A673 (cell line): ENCODE data around the gene PIM3. TPM values are rescaled to one million over a fixed set of nuclear protein-coding genes. Genes with fewer than 3 reads are reported as not detected.
A peak's percentile ranks its signal among the peaks of the same experiment; 100 is the strongest.

Experiments used
- BruUV-seq: library from RNA; stranded (reverse); fragments of 400-500 nt; replicated peaks from 2 replicates; lab custom pipeline; 2021; lab: Mats Ljungman, UMichigan
- CTCF ChIA-PET: fragments of 300-600 bp; sonication (Branson Sonifier 250); formaldehyde crosslinking; loops from one replicate; lab custom pipeline; 2022; ENCODE audit warnings: antibody characterized with exemption; lab: Charles Lee
- POLR2A ChIA-PET: fragments of 300-600 bp; sonication (Branson Sonifier 250); formaldehyde crosslinking; loops from one replicate; lab custom pipeline; 2022; ENCODE audit warnings: antibody characterized with exemption; ENCODE audit not compliant: low non-redundant PET; lab: Charles Lee
- DNase-seq: peaks from one replicate; pipeline ENCODE4 v3.0.0-alpha.2; 2015; ENCODE audit warnings: low spot score
- H3K27ac ChIP-seq: fragments of 200-600 bp; sonication (generic); 2 replicates; pipeline ENCODE4 v1.5.1; 2016; ENCODE audit warnings: mixed run types, low read depth, mild to moderate bottlenecking, mixed read lengths, antibody characterized with exemption, low read length; ENCODE audit not compliant: poor library complexity, severe bottlenecking
- H3K27me3 ChIP-seq: fragments of 200-600 bp; sonication (generic); replicated peaks from 2 replicates; pipeline ENCODE4 v1.6.1; 2017; ENCODE audit warnings: mixed run types, low read depth, mild to moderate bottlenecking, mixed read lengths, antibody characterized with exemption, low read length; ENCODE audit not compliant: insufficient read depth, poor library complexity
- H3K36me3 ChIP-seq: fragments of 200-600 bp; sonication (generic); 2 replicates; pipeline ENCODE4 v1.6.1; 2016; ENCODE audit warnings: mixed run types, mild to moderate bottlenecking, mixed read lengths, antibody characterized with exemption, low read length; ENCODE audit not compliant: insufficient read depth, poor library complexity, severe bottlenecking
- H3K4me1 ChIP-seq: fragments of 200-600 bp; sonication (generic); 2 replicates; pipeline ENCODE4 v1.6.1; 2017; ENCODE audit warnings: mixed run types, mild to moderate bottlenecking, mixed read lengths, antibody characterized with exemption, low read length; ENCODE audit not compliant: insufficient read depth, poor library complexity, severe bottlenecking
- H3K4me3 ChIP-seq: fragments of 200-600 bp; sonication (generic); 2 replicates; pipeline ENCODE4 v1.5.1; 2016; ENCODE audit warnings: low read depth, mixed run types, mild to moderate bottlenecking, mixed read lengths, low read length; ENCODE audit not compliant: poor library complexity, severe bottlenecking
- H3K9me3 ChIP-seq: fragments of 200-600 bp; sonication (generic); 2 replicates; pipeline ENCODE4 v1.6.1; 2016; ENCODE audit warnings: mixed run types, low read depth, mild to moderate bottlenecking, mixed read lengths, antibody characterized with exemption, low read length; ENCODE audit not compliant: poor library complexity, severe bottlenecking
- CTCF ChIP-seq: fragments of 300-800, 200-600 bp; sonication (generic); conservative IDR thresholded peaks from 2 replicates; pipeline ENCODE4 v1.5.1; 2017; ENCODE audit warnings: low read depth, mild to moderate bottlenecking, antibody characterized with exemption, low read length, moderate library complexity, mixed read lengths
- EZH2 ChIP-seq: fragments of 200-600 bp; sonication (generic); IDR thresholded peaks from 2 replicates; pipeline ENCODE4 v1.6.1; 2017; ENCODE audit warnings: borderline replicate concordance, low read depth, mild to moderate bottlenecking, mixed read lengths, antibody characterized with exemption, low read length; ENCODE audit not compliant: poor library complexity, severe bottlenecking
- intact Hi-C: fragments of 100-400 bp; cut with micrococcal nuclease; formaldehyde crosslinking; loops from one replicate; pipeline ENCODE4 v1.10.0; 2022; ENCODE audit not compliant: unreplicated experiment
- total RNA-seq: library from RNA; stranded (reverse); gene quantifications from 2 replicates; pipeline ENCODE4 v1.2.3, GENCODE V29; 2021

PIM3 gene
- total RNA-seq, 1 experiment from 2014 or later, result 71.3 TPM

GRCh38 chr22:49933236-49934159 lies 27.1 kb upstream of the PIM3 start:
- ChIA-PET POLR2A (no interaction called here), CTCF (interaction anchor here (1.0 kb wide), 1 partner anchor 97 kb away, joined by 5 read pairs; no protein-coding TSS in a partner anchor)
- intact Hi-C loops, result loop anchor here (5.0 kb wide), 3 partner anchors 44 to 274 kb away; no protein-coding TSS in a partner anchor
- Histone ChIP-seq H3K4me1 (peaks cover 26% of the 10 kb centered on the region), H3K9me3 (no peaks in the 10 kb centered on the region), H3K27ac (peak overlapping the region; percentile 93), H3K27me3 (no peaks in the 10 kb centered on the region), H3K36me3 (no peaks in the 10 kb centered on the region), H3K4me3 (no peak overlapping the region)
- no peak for TF ChIP-seq CTCF
- no peak for TF ChIP-seq EZH2
- no peak for DNase-seq
- no TSS peak for BruUV-seq

- TF ChIP-seq CTCF (no peak), EZH2 (no peak)
- peaks cover 26% of the 10 kb centered on the region for H3K4me1 ChIP-seq
- ChIA-PET CTCF (no interaction called here), POLR2A (no interaction called here)
- H3K27ac ChIP-seq, result peak overlapping the region; percentile 93
- BruUV-seq, result no TSS peak
- H3K9me3 ChIP-seq, result no peaks in the 10 kb centered on the region
- no peaks in the 10 kb centered on the region for H3K36me3 ChIP-seq
- peak overlapping the region; percentile 52 for H3K4me3 ChIP-seq
- no peak for DNase-seq
- no peaks in the 10 kb centered on the region for H3K27me3 ChIP-seq
- intact Hi-C loops, result loop anchor here (5.0 kb wide), 3 partner anchors 43 to 273 kb away; no protein-coding TSS in a partner anchor
These were observed 26.2 kb upstream of the PIM3 start for GRCh38 chr22:49934160-49934890.

DNA sequence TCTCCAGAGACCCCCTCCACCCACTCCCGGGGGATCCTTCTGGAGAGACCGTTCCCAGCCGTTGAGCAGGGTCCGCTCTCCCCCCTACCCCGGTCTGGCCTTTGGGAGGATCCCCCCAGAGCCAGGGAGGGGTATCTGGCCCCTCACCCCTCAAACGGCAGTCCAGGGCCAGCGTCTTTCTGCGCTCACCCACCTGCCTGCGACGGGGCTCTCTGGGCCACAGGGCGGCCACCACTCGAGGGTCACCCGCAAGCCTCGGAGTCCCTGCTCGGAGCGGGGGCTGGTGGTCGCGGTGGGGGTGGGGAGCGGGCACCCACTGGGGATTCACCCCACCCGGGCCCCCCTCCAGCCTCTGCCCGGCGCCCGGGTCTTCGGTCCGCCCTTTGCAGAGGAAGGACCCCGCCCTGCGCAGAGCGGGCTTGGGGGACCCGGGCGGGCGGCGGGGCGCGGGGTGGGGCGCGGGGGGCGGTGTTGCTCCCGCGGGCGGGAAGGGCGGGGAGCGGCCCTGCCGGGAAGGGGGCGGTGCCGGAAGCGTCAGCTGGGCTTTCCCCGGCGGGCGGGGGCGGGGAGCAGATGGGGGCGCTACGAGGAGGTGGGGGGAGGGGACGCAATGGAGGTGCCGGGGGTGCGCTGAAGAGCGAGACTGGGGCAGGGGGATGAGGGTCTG lies 25.5 kb upstream of the PIM3 start:
- ChIA-PET POLR2A (no interaction called here), CTCF (interaction anchor here (0.7 kb wide), 1 partner anchor 37 kb away, joined by 3 read pairs; no protein-coding TSS in a partner anchor)
- intact Hi-C loops, result loop anchor here (5.0 kb wide), 3 partner anchors 42 to 272 kb away; no protein-coding TSS in a partner anchor
- peak; percentile 86 for DNase-seq
- Histone ChIP-seq H3K4me3 (peak overlapping the region; percentile 52), H3K4me1 (peaks cover 26% of the 10 kb centered on the region), H3K9me3 (no peaks in the 10 kb centered on the region), H3K36me3 (no peaks in the 10 kb centered on the region), H3K27me3 (no peaks in the 10 kb centered on the region), H3K27ac (peak overlapping the region; percentile 93)
- BruUV-seq, result no TSS peak
- no peak for TF ChIP-seq CTCF
- TF ChIP-seq EZH2, result no peak
